Activated T-helper 1 cell treated with anti-CD3 and anti-CD28 coated beads, Interleukin-2, amount 50 U/mL, for 16 hours (primary cell): ENCODE measurements around the gene CEP112.
"Not testable (repeated sequence)": the region's sequence is repeated elsewhere in the genome, so short reads cannot be mapped to it uniquely, and the experiment has no call there.

Experiments
- DNase-seq, 2 donors: peaks; one replicate each; pipeline ENCODE4 v3.0.0-alpha.2; 2020; ENCODE audit warnings: low read depth in 1 of 2, low spot score in 1 of 2

The CEP112 gene

GRCh38 chr17:65745241-65745640 lies 446.7 kb downstream of the CEP112 start:
- DNase-seq, result no peak

DNA sequence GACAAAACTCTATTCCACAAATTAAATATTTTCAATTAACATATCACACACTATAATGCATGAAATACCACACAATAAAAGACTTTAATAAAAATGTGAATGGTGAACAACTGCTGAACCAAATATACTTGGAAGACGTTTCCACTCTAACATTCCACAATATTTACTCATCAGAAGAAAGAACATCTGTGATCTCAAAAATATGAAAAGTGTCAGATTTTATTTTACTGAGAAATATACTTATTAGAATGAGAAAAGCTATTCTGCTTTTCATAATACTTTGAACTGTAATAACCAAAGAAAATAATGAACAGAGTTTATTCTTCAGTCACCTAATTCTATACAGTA lies 448.7 kb downstream of the CEP112 start:
- DNase-seq, result no peak

- no peak for DNase-seq
Observed at GRCh38 chr17:65742403-65743307, 449.3 kb downstream of the CEP112 start.

DNA sequence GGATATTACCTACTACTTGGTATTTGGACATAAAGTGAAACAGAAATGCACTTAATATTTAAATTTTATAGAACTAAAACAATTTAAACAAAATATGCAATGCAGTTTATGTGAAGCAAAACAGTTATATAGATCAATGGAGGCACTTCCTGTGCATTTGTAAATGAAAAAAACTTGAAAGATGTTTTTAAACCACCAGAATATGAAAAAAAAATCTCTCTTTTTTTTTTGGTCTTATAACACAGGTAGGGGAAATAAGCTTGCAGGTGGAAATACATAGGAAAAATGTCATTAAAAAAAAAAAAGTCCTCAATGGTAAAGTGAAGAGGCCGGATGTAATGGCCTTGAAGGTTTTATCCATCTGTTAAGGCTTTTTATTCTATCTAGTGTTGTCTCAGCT lies 450.2 kb downstream of the CEP112 start:
- DNase-seq, result no peak

DNA sequence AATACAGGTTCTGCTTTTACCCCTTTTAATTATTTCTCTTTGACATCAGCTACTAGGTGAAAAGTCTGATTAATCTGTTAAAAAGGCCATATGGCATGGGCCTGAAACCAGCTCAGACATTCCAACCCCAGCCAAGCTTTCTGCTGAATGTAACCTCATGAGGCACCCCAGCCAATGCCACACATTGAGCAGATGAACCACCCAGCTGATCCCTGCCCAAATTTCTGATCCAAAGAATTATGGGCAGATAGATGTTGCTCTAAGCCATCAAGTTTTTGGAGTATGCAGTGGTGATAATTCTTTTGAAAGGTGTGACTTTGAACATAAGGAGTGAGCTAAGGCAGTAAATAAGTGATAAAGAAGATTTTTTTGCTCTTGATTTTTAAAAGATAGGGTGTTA lies 452.9 kb downstream of the CEP112 start:
- no peak for DNase-seq

- DNase-seq, result no peak
Observed at GRCh38 chr17:65737451-65737850, 454.5 kb downstream of the CEP112 start.

DNA sequence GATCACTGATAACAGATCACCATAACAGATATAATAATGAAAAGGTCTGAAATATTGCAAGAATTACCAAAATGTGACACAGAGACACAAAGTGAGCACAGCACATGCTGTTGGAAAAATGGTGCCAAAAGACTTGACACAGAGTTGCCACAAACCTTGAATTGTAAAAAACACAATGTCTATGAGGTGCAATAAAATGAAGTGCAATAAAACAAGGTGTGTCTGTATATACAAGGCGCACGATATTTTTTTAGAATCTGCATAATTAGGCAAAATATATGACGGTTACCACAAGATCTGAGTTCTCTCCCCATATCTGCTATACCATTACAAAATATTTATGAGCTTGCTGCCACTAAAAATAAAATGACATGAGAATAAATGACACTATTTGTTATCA lies 458.6 kb downstream of the CEP112 start:
- DNase-seq, result no peak

DNA sequence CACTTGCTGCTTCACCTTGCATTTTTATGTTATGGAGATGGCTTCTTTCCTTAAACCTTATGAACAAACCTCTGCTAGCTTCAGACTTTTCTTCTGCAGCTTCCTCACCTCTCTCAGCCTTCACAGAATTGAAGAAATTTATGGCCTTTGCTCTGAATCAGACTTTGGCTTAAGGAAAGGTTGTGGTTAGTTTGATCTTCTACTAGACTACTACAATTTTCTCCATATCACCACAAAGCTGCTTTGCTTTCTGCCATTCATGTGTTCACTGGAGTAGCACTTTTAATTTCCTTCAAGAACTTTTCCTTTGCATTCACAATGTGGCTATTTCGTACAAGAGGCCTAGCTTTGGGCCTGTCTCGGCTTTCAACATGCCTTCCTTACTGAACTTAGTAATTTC lies 459.3 kb downstream of the CEP112 start:
- not testable (repeated sequence) for DNase-seq

- DNase-seq, result no peak
Observed at GRCh38 chr17:65730711-65731169, 461.2 kb downstream of the CEP112 start.

- no peak for DNase-seq
Observed at GRCh38 chr17:65729207-65729606, 462.7 kb downstream of the CEP112 start.

DNA sequence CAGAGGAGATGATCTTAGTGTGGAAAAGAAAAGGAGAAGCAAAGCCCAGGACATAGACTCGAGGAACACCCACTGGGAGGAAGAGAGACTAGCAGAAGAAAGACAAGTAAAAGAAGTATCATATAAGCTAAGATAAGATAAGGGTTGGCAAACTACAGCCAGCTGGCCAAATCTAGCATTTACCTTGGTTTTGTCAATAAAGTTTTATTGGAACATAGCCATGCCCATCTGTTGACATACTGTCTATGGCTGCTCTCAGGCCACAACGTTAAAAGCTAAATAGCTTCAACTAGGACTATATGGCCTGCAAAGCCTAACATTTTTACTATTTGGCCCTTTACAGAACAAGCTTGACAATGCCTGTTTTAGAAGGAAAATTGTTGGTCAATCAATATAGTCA lies 464.1 kb downstream of the CEP112 start:
- no peak for DNase-seq

DNA sequence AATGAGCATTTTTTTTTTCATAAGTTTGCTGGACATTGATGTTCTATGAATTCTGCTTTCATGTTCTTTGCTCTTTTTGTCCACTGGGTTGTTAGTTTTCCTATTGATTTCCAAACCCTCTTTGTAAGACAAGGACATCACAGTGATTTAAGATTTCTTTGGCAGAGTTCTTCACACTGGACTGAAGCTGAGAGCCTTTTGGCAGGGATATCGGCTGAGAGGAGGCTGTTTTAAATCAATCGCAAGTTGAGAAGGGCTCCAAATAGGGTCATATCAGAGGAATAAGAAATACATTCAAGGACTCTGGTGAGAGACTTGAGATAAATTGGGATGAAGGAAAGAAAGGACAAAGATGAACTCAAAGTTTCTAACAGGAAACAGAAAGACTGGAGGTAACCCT lies 464.7 kb downstream of the CEP112 start:
- no peak for DNase-seq

DNA sequence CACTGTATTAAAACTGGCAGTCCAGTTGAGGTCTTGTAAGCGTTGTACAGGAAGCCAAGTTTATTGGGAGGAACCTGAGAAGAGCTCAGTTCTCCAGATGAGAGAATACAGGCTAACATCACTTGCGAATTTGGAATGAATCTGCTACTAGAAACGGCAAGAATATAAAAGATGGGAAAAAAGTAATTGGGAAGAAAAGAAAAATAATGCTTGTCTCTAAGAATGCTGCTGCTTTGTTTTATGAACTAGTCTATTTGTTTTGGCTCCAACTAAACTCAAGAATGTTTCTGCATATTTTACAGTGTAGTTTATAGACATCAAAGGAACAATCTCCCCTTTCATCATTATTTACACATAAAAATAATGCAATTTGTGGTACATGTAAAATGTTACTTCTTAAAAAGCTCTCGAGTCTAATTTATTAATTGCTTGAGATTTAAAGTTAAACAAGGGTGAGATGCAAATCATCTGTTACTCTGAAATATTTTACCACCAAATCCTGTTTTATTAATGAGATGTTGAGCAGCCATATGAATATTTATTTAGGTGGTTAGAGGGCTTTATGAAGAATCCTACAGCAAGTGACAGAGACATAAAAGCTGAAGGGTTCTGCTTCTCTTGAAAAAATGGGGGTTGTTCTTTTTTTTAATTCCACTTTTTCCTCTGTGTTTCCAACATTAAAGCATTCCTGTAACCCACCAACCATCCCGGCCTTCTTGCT lies 468.3 kb downstream of the CEP112 start:
- no peak for DNase-seq

DNA sequence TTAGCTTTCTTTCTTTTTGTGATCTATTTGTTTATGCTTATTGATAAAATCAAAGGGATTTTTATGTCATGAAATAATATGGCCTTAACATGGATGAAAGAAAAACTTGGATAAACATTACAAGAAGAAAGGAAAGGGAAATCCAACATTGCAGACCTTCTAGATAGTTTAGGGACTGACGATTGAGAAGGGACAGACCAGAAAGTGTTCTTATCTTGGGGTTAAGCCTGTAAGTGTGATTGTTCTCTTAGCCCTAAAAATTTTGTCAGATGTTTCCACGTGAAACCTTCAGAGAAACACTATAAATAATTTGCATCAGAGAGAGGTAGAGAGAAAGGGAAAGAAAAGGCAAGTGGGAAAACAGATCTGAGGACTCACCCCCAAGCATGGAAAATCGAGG lies 473.3 kb downstream of the CEP112 start:
- no peak for DNase-seq

GRCh38 chr17:65712383-65713267 lies 479.3 kb downstream of the CEP112 start:
- DNase-seq, result no peak

- DNase-seq, result no peak
Observed at GRCh38 chr17:65711671-65712276, 480.2 kb downstream of the CEP112 start.

- no peak for DNase-seq
Observed at GRCh38 chr17:65707780-65708179, 484.2 kb downstream of the CEP112 start.

DNA sequence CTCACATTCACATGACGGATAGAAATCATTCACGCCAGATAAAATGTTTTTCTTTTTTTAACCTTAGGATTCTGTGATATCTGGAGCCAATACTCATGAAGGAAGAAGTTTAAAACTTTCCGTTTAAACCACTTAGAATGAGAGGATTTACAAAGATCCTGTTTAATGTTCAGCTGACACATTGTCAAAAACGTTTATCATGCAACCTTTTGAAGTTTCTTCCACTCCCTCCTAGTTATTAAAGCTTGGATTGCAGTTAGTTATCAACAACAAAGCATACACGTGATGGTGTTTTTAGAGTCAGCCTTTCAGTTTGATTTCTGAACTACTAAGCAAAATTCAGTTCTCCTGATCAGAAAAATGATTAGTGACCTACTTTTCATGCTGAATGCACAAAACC lies 487.2 kb downstream of the CEP112 start:
- DNase-seq, result no peak

- DNase-seq, result no peak
Observed at GRCh38 chr17:65703891-65704290, 488.0 kb downstream of the CEP112 start.

DNA sequence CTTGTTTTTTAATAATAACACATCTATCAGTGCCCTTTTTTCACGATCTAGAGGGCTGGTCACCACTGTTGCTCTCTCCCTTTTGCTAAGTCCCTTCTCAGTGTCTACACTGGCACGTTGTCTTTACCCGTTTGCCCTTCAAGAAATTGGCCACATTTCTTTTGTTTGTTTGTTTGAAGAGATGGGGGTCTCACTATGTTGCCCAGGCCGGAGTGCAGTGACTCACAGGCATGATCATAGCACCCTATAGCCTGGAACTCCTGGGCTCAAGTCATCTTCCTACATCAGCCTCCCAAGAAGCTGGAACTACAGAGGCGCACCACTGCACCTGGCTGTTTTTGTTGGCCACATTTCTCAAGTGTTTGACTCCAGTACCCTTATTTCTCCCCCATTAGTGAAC lies 492.5 kb downstream of the CEP112 start:
- no peak for DNase-seq
